Naive B cell (primary cell): ENCODE results near the gene SLC25A42. TPM values are rescaled to one million over a fixed set of nuclear protein-coding genes. Genes with fewer than 3 reads are reported as not detected.

ENCODE experiments used
- ATAC-seq, 2 donors: fragments of 150-1000 bp; cut with Tn5 transposase; 2 replicates each; pipeline ENCODE4 v1.10.0; 2021; ENCODE audit warnings: low read depth in 2 of 2, mild to moderate bottlenecking in 2 of 2, moderate library complexity in 2 of 2
- DNase-seq: peaks from one replicate; pipeline ENCODE4 v3.0.0; 2022
- H3K27ac Mint-ChIP-seq, 6 donors: one replicate each; pipeline ENCODE4 v1.8.0; 2020 to 2022; ENCODE audit warnings: mild to moderate bottlenecking in 6 of 6, mixed read lengths in 6 of 6, moderate library complexity in 5 of 6, inconsistent platforms in 2 of 6
- H3K27me3 Mint-ChIP-seq, 3 donors: one replicate each; pipeline ENCODE4 v1.8.0; 2021 to 2022; ENCODE audit warnings: mixed read lengths in 3 of 3, mild to moderate bottlenecking in 1 of 3
- H3K36me3 Mint-ChIP-seq, 2 donors: one replicate each; pipeline ENCODE4 v1.8.0; 2020 to 2022; ENCODE audit warnings: mixed read lengths in 2 of 2, inconsistent platforms in 1 of 2, mild to moderate bottlenecking in 1 of 2
- H3K4me1 Mint-ChIP-seq, 3 donors: one replicate each; pipeline ENCODE4 v1.8.0; 2020 to 2022; ENCODE audit warnings: mixed read lengths in 3 of 3, inconsistent platforms in 1 of 3, mild to moderate bottlenecking in 1 of 3, moderate library complexity in 1 of 3
- H3K4me3 Mint-ChIP-seq, 8 donors: one replicate each; pipeline ENCODE4 v1.8.0; 2020 to 2022; ENCODE audit warnings: mild to moderate bottlenecking in 8 of 8, mixed read lengths in 8 of 8, moderate library complexity in 8 of 8, inconsistent platforms in 2 of 8
- H3K9me3 Mint-ChIP-seq, 7 donors: one replicate each; pipeline ENCODE4 v1.8.0; 2020 to 2022; ENCODE audit warnings: mixed read lengths in 7 of 7, mild to moderate bottlenecking in 5 of 7, inconsistent platforms in 2 of 7, moderate library complexity in 1 of 7
- polyA plus RNA-seq, 6 donors: library from polyadenylated mRNA; unstranded; fragments of 300-500 nt; fragmentation: Illumina TruSeq; gene quantifications; one replicate each; pipeline ENCODE4 v1.2.3, GENCODE V29; 2021; ENCODE audit warnings: low read depth in 6 of 6

Gene SLC25A42
- polyA plus RNA-seq, 6 donors from 2014 or later, result 13.5 to 34.1 (median 19.0) TPM

DNA sequence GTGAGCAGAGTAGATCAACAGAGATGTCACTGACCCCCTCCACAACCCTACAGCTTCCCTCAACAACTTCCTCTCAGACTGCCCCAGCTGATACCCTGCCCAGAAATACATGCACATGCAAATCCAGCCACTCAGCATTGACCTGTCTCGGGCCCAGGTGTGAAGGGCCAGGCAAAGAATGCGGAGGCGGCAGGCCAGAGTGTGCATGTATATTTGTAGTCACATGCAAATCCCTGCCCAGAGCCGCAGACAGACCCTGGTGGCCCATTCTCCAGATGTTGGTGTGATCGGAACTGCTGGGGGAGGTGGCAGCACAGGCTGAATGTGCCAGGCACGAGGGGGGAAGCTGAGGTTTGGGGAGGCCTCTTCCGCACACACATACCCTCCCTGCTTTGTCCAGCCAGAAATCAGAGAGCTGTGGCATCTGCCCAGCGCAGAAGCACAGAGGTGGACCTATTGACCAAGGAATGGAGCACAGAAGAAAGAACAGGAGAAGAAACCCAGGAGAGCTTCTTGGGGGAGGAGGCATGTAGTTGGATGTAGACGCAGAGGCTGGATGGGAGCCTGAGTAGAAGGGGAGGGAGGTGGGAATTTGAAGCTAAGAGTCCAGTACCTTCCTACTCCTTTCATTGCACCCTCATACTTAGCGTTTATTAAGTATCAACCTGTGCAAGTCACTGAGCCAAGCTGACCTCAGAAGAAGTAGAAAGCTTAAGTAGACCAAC, 91.9 kb downstream of the SLC25A42 start:
- DNase-seq (no peak), ATAC-seq (peak in 1 of 2 donors; percentile 17)
- Mint-ChIP-seq H3K9me3 (peaks cover 0 to 8% (median 3%) of the 10 kb centered on the region in 7 donors), H3K36me3 (peaks cover 11 to 15% of the 10 kb centered on the region in 2 donors), H3K27ac (peak overlapping the region in 3 of 6 donors; percentile 10 to 70 (median 69)), H3K4me3 (peak overlapping the region in 5 of 8 donors; percentile 15 to 74 (median 62)), H3K4me1 (peaks cover 36 to 48% (median 46%) of the 10 kb centered on the region in 3 donors), H3K27me3 (no peaks in the 10 kb centered on the region)

DNA sequence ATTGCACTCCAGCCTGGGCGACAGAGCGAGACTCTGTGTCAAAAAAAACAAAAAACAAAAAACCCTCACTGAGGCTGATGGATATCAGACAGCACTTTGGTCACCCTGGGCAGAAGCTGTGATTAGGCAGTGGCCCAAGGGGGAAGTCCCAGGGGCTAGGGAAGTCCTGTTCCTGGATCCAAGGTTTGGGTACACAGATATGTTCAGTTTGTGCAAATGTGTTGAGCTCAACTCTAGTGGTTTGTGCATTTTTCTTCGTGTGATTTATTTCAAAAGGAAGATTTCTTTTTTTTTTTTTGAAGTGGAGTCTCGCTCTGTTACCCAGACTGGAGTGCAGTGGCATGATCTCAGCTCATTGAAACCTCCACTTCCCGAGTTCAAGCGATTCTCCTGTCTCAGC, 94.0 kb downstream of the SLC25A42 start:
- Mint-ChIP-seq H3K4me3 (peak overlapping the region in 1 of 8 donors; percentile 51), H3K4me1 (peaks cover 34 to 53% (median 44%) of the 10 kb centered on the region in 3 donors), H3K27me3 (no peaks in the 10 kb centered on the region), H3K36me3 (peaks cover 11 to 15% of the 10 kb centered on the region in 2 donors), H3K9me3 (peaks cover 0 to 8% (median 4%) of the 10 kb centered on the region in 7 donors), H3K27ac (peak overlapping the region in 2 of 6 donors; percentile 61 to 67)
- DNase-seq, result no peak
- ATAC-seq, result no peak

DNA sequence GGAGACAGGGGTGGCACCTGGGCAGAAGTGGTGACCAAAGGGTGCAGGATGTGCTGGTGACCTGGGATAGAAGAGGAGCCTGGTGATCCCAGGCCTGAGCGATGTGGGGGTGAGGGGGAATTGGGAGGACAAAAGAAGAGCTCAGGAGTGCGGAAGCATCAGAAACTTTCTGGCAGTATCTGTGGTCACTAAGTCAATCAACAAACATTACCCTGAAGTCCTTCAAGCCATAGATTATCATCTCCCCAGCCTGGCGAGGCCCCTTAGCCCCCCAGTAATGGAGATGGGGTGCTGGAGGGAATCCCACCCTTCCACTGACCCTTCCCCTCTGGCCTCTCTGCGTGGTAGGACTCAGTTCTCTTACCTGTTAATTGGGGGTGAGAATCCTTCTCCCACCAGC, 95.7 kb downstream of the SLC25A42 start:
- ATAC-seq (no peak), DNase-seq (no peak)
- H3K27me3 Mint-ChIP-seq, result no peaks in the 10 kb centered on the region
- H3K36me3 Mint-ChIP-seq, result peaks cover 11 to 15% of the 10 kb centered on the region in 2 donors
- peaks cover 0 to 8% (median 4%) of the 10 kb centered on the region in 7 donors for H3K9me3 Mint-ChIP-seq
- H3K4me1 Mint-ChIP-seq, result peaks cover 36 to 53% (median 38%) of the 10 kb centered on the region in 3 donors
- peak overlapping the region in 4 of 8 donors; percentile 18 to 78 (median 58) for H3K4me3 Mint-ChIP-seq
- peak overlapping the region in 2 of 6 donors; percentile 24 to 88 for H3K27ac Mint-ChIP-seq

DNA sequence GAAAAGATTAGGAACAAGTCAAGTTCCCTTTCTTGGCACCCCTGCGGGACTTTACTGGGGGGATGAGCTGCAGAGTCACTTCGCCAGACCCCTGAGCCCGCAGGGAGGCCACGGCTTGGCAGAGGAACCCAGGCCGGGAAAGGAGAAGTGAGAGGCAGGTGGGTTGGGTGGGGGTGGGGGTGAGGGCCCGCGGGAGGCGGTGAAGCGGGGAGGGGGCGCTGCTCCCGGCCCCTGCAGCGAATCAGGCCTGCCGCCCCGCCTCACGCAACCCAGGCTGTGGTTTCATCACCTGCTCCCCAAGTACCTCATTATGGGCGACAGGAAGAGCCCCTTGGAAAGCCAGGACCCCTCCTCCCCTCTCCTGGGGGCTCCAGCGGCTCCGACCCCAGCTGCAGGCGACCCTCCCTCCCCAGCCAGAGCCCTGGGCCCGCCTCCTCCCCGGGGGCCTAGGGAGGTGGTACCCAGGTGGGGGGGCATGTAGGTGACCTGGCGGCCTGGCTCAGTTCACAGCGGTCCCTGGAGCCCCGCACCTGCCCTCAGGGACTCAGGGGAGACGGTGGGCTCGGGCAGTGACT, 96.8 kb downstream of the SLC25A42 start:
- peak overlapping the region; percentile 12 to 86 (median 65) for H3K4me3 Mint-ChIP-seq
- peaks cover 33 to 43% (median 35%) of the 10 kb centered on the region in 3 donors for H3K4me1 Mint-ChIP-seq
- H3K36me3 Mint-ChIP-seq, result peaks cover 5 to 6% of the 10 kb centered on the region in 2 donors
- peak; percentile 78 for DNase-seq
- ATAC-seq, result peak; percentile 89 to 90
- H3K27ac Mint-ChIP-seq, result peak overlapping the region in 4 of 6 donors; percentile 57 to 85 (median 80)
- no peaks in the 10 kb centered on the region for H3K27me3 Mint-ChIP-seq
- H3K9me3 Mint-ChIP-seq, result peaks cover 0 to 5% (median 4%) of the 10 kb centered on the region in 7 donors

DNA sequence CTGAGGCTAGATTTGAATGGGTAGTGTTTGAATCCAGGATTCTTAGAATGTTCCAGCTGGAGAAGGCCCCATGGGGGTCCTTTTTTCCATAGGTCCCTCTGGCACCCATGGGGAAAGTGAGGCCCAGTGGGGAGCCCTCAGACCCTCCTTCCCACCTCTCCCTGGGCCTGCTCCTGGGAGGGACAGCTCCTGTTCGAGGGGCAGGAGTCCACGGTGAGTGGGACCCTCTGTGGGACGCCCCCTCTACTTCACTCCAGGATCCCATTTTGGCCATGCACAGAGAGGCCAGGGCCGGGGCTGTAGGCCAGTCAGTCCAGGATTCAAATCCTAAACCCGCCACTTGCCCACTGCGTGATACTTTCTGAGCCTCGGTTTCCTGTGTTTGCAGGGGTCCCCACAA, 98.7 kb downstream of the SLC25A42 start:
- Mint-ChIP-seq H3K36me3 (no peaks in the 10 kb centered on the region), H3K4me1 (peaks cover 22 to 32% (median 30%) of the 10 kb centered on the region in 3 donors), H3K27me3 (no peaks in the 10 kb centered on the region), H3K9me3 (peaks cover 0 to 1% (median 0%) of the 10 kb centered on the region in 7 donors), H3K4me3 (no peak overlapping the region), H3K27ac (peak overlapping the region in 5 of 6 donors; percentile 27 to 69 (median 47))
- no peak for DNase-seq
- no peak for ATAC-seq

Other genes starting within 250 kb of the SLC25A42 start
- gene UPF1, start 232.0 kb upstream of the SLC25A42 start, polyA plus RNA-seq, result 10 to 100 TPM in 3 of 6 donors, 1 to 10 TPM in 3; 2.2 to 21.3 (median 10.0) TPM
- gene CERS1, start 167.8 kb upstream of the SLC25A42 start, polyA plus RNA-seq, result under 1 TPM in 1 of 6 donors, not detected in 5; 0.15 TPM
- 100 to 1,000 TPM; 204 to 322 (median 251) TPM for gene COPE, start 144.6 kb upstream of the SLC25A42 start, polyA plus RNA-seq
- 10 to 100 TPM; 14.2 to 33.3 (median 24.5) TPM for gene DDX49, start 144.3 kb upstream of the SLC25A42 start, polyA plus RNA-seq
- gene HOMER3, start 122.8 kb upstream of the SLC25A42 start, polyA plus RNA-seq, result under 1 TPM in 3 of 6 donors, not detected in 3; 0.44 to 0.69 (median 0.49) TPM
- 10 to 100 TPM in 2 of 6 donors, 1 to 10 TPM in 4; 7.2 to 16.3 (median 9.2) TPM for gene SUGP2, start 30.5 kb upstream of the SLC25A42 start, polyA plus RNA-seq
- 10 to 100 TPM; 23.6 to 37.9 (median 28.6) TPM for gene ARMC6, start 30.4 kb upstream of the SLC25A42 start, polyA plus RNA-seq
- gene TMEM161A, start 74.5 kb downstream of the SLC25A42 start, polyA plus RNA-seq, result 10 to 100 TPM; 15.0 to 22.9 (median 18.3) TPM
- gene MEF2B, start 106.3 kb downstream of the SLC25A42 start, polyA plus RNA-seq, result 1 to 10 TPM in 1 of 6 donors, under 1 TPM in 3, not detected in 2; 0.19 to 1.4 (median 0.38) TPM
- gene BORCS8, start 128.2 kb downstream of the SLC25A42 start, polyA plus RNA-seq, result 10 to 100 TPM; 26.2 to 31.6 (median 28.2) TPM
- gene RFXANK, start 128.3 kb downstream of the SLC25A42 start, polyA plus RNA-seq, result 100 to 1,000 TPM in 1 of 6 donors, 10 to 100 TPM in 5; 74.7 to 141 (median 85.8) TPM
- gene NR2C2AP, start 139.4 kb downstream of the SLC25A42 start, polyA plus RNA-seq, result 10 to 100 TPM; 25.6 to 38.4 (median 31.4) TPM
- gene NCAN, start 148.0 kb downstream of the SLC25A42 start, polyA plus RNA-seq, result not detected
- gene TM6SF2, start 209.3 kb downstream of the SLC25A42 start, polyA plus RNA-seq, result not detected